Omental fat pad (tissue), 4 donors: ENCODE measurements around the gene WDR3. TPM values are rescaled to one million over a fixed set of nuclear protein-coding genes. Genes with fewer than 3 reads are reported as not detected.

Experiments
- ATAC-seq: fragments of 150-250 bp; one replicate; pipeline ENCODE4 v1.9.1; 2016; ENCODE audit warnings: mild to moderate bottlenecking, moderate library complexity; ENCODE audit not compliant: low FRiP score
- DNase-seq: peaks from one replicate; pipeline ENCODE4 v3.0.0-alpha.2; 2019; ENCODE audit warnings: low spot score
- CTCF ChIP-seq, 3 donors: fragments of 450-650 bp; IDR thresholded peaks; one replicate each; pipeline ENCODE4 v1.5.1; 2016 to 2017; ENCODE audit warnings: antibody characterized with exemption in 3 of 3, mild to moderate bottlenecking in 3 of 3, moderate library complexity in 2 of 3
- total RNA-seq, 4 donors: library from RNA; depleted of rRNA; stranded (reverse); fragments of >200 nt; gene quantifications; one replicate each; pipeline ENCODE4 v1.1.0, GENCODE V29; 2016

Gene WDR3
- total RNA-seq, 4 donors from 2014 or later: 10.7 to 28.8 (median 17.0) TPM

GRCh38 chr1:118007391-118007790 is 77.9 kb downstream of the WDR3 start:
- no peak for DNase-seq
- ATAC-seq: no peak
- no peak for TF ChIP-seq CTCF (IDR thresholded peaks at IDR 0.05)

- TF ChIP-seq CTCF (IDR thresholded peaks at IDR 0.05): no peak
- DNase-seq (no peak), ATAC-seq (no peak)
Measured at GRCh38 chr1:118008011-118008410, 78.5 kb downstream of the WDR3 start.

- DNase-seq (no peak), ATAC-seq (no peak)
- TF ChIP-seq CTCF (IDR thresholded peaks at IDR 0.05): no peak
Measured at GRCh38 chr1:118012515-118013124, 83.1 kb downstream of the WDR3 start.

GRCh38 chr1:118013336-118013735 is 83.8 kb downstream of the WDR3 start:
- TF ChIP-seq CTCF (IDR thresholded peaks at IDR 0.05): no peak
- ATAC-seq (no peak), DNase-seq (no peak)

- no peak for TF ChIP-seq CTCF (IDR thresholded peaks at IDR 0.05)
- no peak for ATAC-seq
- DNase-seq: no peak
Measured at GRCh38 chr1:118013938-118014337, 84.4 kb downstream of the WDR3 start.

Other genes starting within 250 kb of the WDR3 start
- gene GDAP2, start 118 bp upstream of the WDR3 start, total RNA-seq: 10 to 100 TPM; 19.9 to 28.1 (median 24.8) TPM